IMR-90 (cell line): Measurements from ENCODE around the gene SPATA9. TPM values are rescaled to one million over a fixed set of nuclear protein-coding genes. Genes with fewer than 3 reads are reported as not detected.
A peak's percentile ranks its signal among the peaks of the same experiment; 100 is the strongest.
"Not testable (repeated sequence)": the region's sequence is repeated elsewhere in the genome, so short reads cannot be mapped to it uniquely, and the experiment has no call there.

Source experiments
- ATAC-seq: fragments of 200-7000 bp; cut with Tn5 transposase; 2 replicates; pipeline ENCODE4 v1.9.1; 2020; ENCODE audit warnings: low read depth, mild to moderate bottlenecking, moderate library complexity
- BruUV-seq: library from RNA; stranded (reverse); fragments of 400-500 nt; replicated peaks from 2 replicates; lab custom pipeline; 2021; lab: Mats Ljungman, UMichigan
- CTCF ChIA-PET: fragments of 300-600 bp; formaldehyde crosslinking; extraction: SDS; loops from one replicate; lab custom pipeline; 2021; ENCODE audit warnings: antibody characterized with exemption; lab: Yijun Ruan, JAX
- POLR2A ChIA-PET: fragments of 300-600 bp; sonication (Branson Sonifier 250); formaldehyde crosslinking; loops from one replicate; lab custom pipeline; 2022; ENCODE audit warnings: antibody characterized with exemption; ENCODE audit not compliant: unreplicated experiment; lab: Charles Lee
- DNase-seq: peaks from one replicate; pipeline ENCODE4 v3.0.0; 2013
- H2AFZ ChIP-seq: replicated peaks from 2 replicates; pipeline ENCODE3; 2013; ENCODE audit warnings: low read length, mild to moderate bottlenecking; ENCODE audit not compliant: poor library complexity
- H2AK5ac ChIP-seq: 2 replicates; pipeline ENCODE4 v1.6.1; 2013; ENCODE audit warnings: low read depth, low read length, inconsistent platforms
- H2AK9ac ChIP-seq: replicated peaks from 2 replicates; pipeline ENCODE3; 2013; ENCODE audit warnings: mild to moderate bottlenecking, low read depth, low read length, moderate library complexity; ENCODE audit not compliant: poor library complexity
- H2BK120ac ChIP-seq: 2 replicates; pipeline ENCODE4 v1.6.1; 2013; ENCODE audit warnings: low read depth, low read length, inconsistent platforms
- H2BK15ac ChIP-seq: 3 replicates; pipeline ENCODE4 v1.6.1; 2013; ENCODE audit warnings: low read depth, low read length, inconsistent platforms
- H2BK20ac ChIP-seq: 2 replicates; pipeline ENCODE4 v1.6.1; 2013; ENCODE audit warnings: low read depth, mild to moderate bottlenecking, inconsistent platforms, low read length, moderate library complexity
- H2BK5ac ChIP-seq: 2 replicates; pipeline ENCODE4 v1.6.1; 2013; ENCODE audit warnings: mild to moderate bottlenecking, low read depth, low read length, inconsistent platforms; ENCODE audit not compliant: poor library complexity, severe bottlenecking
- H3K14ac ChIP-seq: replicated peaks from 2 replicates; pipeline ENCODE4 v1.6.1; 2013; ENCODE audit warnings: low read depth, low read length, inconsistent platforms
- H3K18ac ChIP-seq: 2 replicates; pipeline ENCODE4 v1.6.1; 2013; ENCODE audit warnings: low read depth, low read length, control low read depth
- H3K23ac ChIP-seq: 2 replicates; pipeline ENCODE4 v1.6.1; 2013; ENCODE audit warnings: low read depth, low read length, inconsistent platforms
- H3K27ac ChIP-seq: 2 replicates; pipeline ENCODE4 v1.5.1; 2013; ENCODE audit warnings: mild to moderate bottlenecking, control low read depth, low read length; ENCODE audit not compliant: insufficient read depth
- H3K27me3 ChIP-seq: 2 replicates; pipeline ENCODE4 v1.6.1; 2013; ENCODE audit warnings: low read length; ENCODE audit not compliant: control insufficient read depth, insufficient read depth
- H3K36me3 ChIP-seq: 2 replicates; pipeline ENCODE4 v1.6.1; 2013; ENCODE audit warnings: low read length, mixed read lengths; ENCODE audit not compliant: control insufficient read depth, insufficient read depth
- H3K4ac ChIP-seq: 2 replicates; pipeline ENCODE4 v1.6.1; 2013; ENCODE audit warnings: low read depth, low read length, inconsistent platforms
- H3K4me1 ChIP-seq: 2 replicates; pipeline ENCODE4 v1.6.1; 2013; ENCODE audit warnings: low read length, mixed read lengths; ENCODE audit not compliant: control insufficient read depth, insufficient read depth
- H3K4me2 ChIP-seq: 2 replicates; pipeline ENCODE4 v1.6.1; 2013; ENCODE audit warnings: low read depth, mild to moderate bottlenecking, control low read depth, low read length, moderate library complexity
- H3K4me3 ChIP-seq: 2 replicates; pipeline ENCODE4 v1.5.1; 2013; ENCODE audit warnings: low read depth, mild to moderate bottlenecking, control low read depth, low read length, moderate library complexity; ENCODE audit not compliant: insufficient read depth
- H3K56ac ChIP-seq: 2 replicates; pipeline ENCODE4 v1.6.1; 2013; ENCODE audit warnings: low read length, inconsistent platforms; ENCODE audit not compliant: insufficient read depth; ENCODE audit errors: extremely low read depth
- H3K79me1 ChIP-seq, 2 experiments: 2 replicates each; pipeline ENCODE4 v1.6.1; 2013; ENCODE audit warnings: low read length in 2 of 2, inconsistent platforms in 1 of 2, low read depth in 1 of 2
- H3K9ac ChIP-seq: 2 replicates; pipeline ENCODE4 v1.6.1; 2013; ENCODE audit warnings: low read depth, low read length, control low read depth
- H3K9me1 ChIP-seq: 2 replicates; pipeline ENCODE4 v1.6.1; 2013; ENCODE audit warnings: low read length, inconsistent platforms; ENCODE audit not compliant: insufficient read depth
- H3K9me3 ChIP-seq: 2 replicates; pipeline ENCODE4 v1.6.1; 2013; ENCODE audit warnings: low read length; ENCODE audit not compliant: control insufficient read depth, insufficient read depth
- H4K20me1 ChIP-seq: 2 replicates; pipeline ENCODE4 v1.6.1; 2013; ENCODE audit warnings: low read length, inconsistent platforms; ENCODE audit not compliant: insufficient read depth
- H4K5ac ChIP-seq: 2 replicates; pipeline ENCODE4 v1.6.1; 2013; ENCODE audit warnings: mild to moderate bottlenecking, low read depth, low read length, control low read depth
- H4K8ac ChIP-seq, 2 experiments: 2 replicates each; pipeline ENCODE4 v1.6.1; 2013; ENCODE audit warnings: low read depth in 2 of 2, low read length in 2 of 2, control low read depth in 1 of 2, inconsistent platforms in 1 of 2
- H4K91ac ChIP-seq: 2 replicates; pipeline ENCODE4 v1.6.1; 2013; ENCODE audit warnings: low read depth, low read length, inconsistent platforms; ENCODE audit not compliant: insufficient read depth
- WGBS, 2 experiments: methylation state at CpG; one replicate each; pipeline versions ENCODE4 v1.1.5 to v1.1.7; 2013; ENCODE audit warnings: missing lambda C conversion rate in 2 of 2; ENCODE audit not compliant: insufficient read length in 1 of 2; ENCODE audit errors: extremely low coverage in 2 of 2; 5-methylcytosine and 5-hydroxymethylcytosine counted together
- dilution Hi-C: fragments of 300-500 bp; cut with HindIII; formaldehyde crosslinking; loops from one replicate; pipeline ENCODE4 v1.14.3; 2018; ENCODE audit warnings: low sequenced_read_pairs; ENCODE audit not compliant: unreplicated experiment
- in situ Hi-C: fragments of 300-500 bp; cut with MboI; formaldehyde crosslinking; loops from 3 replicates; pipeline ENCODE4 v1.14.3; 2019; ENCODE audit warnings: low sequenced_read_pairs, inconsistent platforms, mixed read lengths
- intact Hi-C: fragments of 100-400 bp; cut with micrococcal nuclease; formaldehyde crosslinking; loops from 2 replicates; pipeline ENCODE4 v1.10.0; 2022
- polyA plus RNA-seq, 3 experiments: library from polyadenylated mRNA; depleted of rRNA; stranded (reverse); fragments of >200 nt; gene quantifications; 2 replicates each; pipeline ENCODE4 v1.2.3, GENCODE V29; 2012; ENCODE audit warnings: low replicate concordance in 1 of 3
- total RNA-seq: library from RNA; depleted of rRNA; stranded (reverse); fragments of >200 nt; gene quantifications from 2 replicates; pipeline ENCODE4 v1.2.3, GENCODE V29; 2012

SPATA9 gene
- total and polyA plus RNA-seq, 2 of the 4 experiments (the other 2 are of a cell fraction) = 0.72 to 0.86 TPM

GRCh38 chr5:95646226-95646568 is 36.6 kb downstream of the SPATA9 start:
- DNase-seq, H3K9ac ChIP-seq, H3K18ac ChIP-seq, H2BK5ac ChIP-seq, H4K20me1 ChIP-seq, dilution Hi-C loops, H3K9me1 ChIP-seq, H3K79me1 ChIP-seq, H2AK9ac ChIP-seq, BruUV-seq, H3K27ac ChIP-seq, H2AK5ac ChIP-seq, ATAC-seq, H2BK15ac ChIP-seq, H3K36me3 ChIP-seq, H3K27me3 ChIP-seq, H3K23ac ChIP-seq, H3K56ac ChIP-seq, H3K14ac ChIP-seq, H4K91ac ChIP-seq, H4K5ac ChIP-seq, H3K9me3 ChIP-seq, H3K4me1 ChIP-seq: not testable (repeated sequence)
- H3K4ac ChIP-seq = peak overlapping the region; percentile 61
- POLR2A ChIA-PET = interaction anchor here (0.7 kb wide), 2 partner anchors 92 to 176 kb away, joined by 3 to 4 read pairs; partner anchors contain the start of gene GLRX
- peak overlapping the region; percentile 41 for H3K4me2 ChIP-seq
- in situ Hi-C loops (loop anchor here (25.0 kb wide), 1 partner anchor 666 kb away; no protein-coding TSS in a partner anchor), intact Hi-C loops (loop anchor here (5.0 to 10.0 kb wide), 2 partner anchors 86 to 959 kb away; partner anchors contain the start of gene RHOBTB3)
- H2BK120ac ChIP-seq = peak overlapping the region; percentile 32; the same call in 1 of the 2 replicates
- no CpG with 5 or more reads among the region's 17 CpGs for WGBS, 2 experiments
- H3K4me3 ChIP-seq = peak overlapping the region; percentile 55; the same call in 1 of the 2 replicates
- H2AFZ ChIP-seq = peak overlapping the region; percentile 94
- CTCF ChIA-PET = interaction anchor here (1.1 to 1.4 kb wide), 3 partner anchors 135 to 201 kb away, joined by 3 to 4 read pairs (median 4); no protein-coding TSS in a partner anchor
- peak overlapping the region; percentile 39 to 86 for H4K8ac ChIP-seq
- 0 out of 2 replicates have a peak overlapping the region, but pooled peaks have one; percentile 68 for H2BK20ac ChIP-seq
